DOHH2 (cell line): Measurements from ENCODE around the gene KRT2.

ENCODE experiments used
- H3F3A ChIP-seq: fragments of 200-600 bp; sonication (generic), shearing (Covaris generic); 2 replicates; pipeline ENCODE4 v1.6.0; 2016; ENCODE audit warnings: antibody characterized with exemption, mild to moderate bottlenecking; ENCODE audit not compliant: control insufficient read depth, insufficient read depth
- H3K27ac ChIP-seq: fragments of 200-600 bp; sonication (generic); 2 replicates; pipeline ENCODE4 v1.5.1; 2014; ENCODE audit warnings: low read depth, mild to moderate bottlenecking, low read length, moderate library complexity
- H3K27me3 ChIP-seq: fragments of 200-600 bp; sonication (generic); 2 replicates; pipeline ENCODE4 v1.6.1; 2014; ENCODE audit warnings: mild to moderate bottlenecking, low read length, mixed read lengths; ENCODE audit not compliant: control insufficient read depth
- H3K36me3 ChIP-seq: fragments of 200-600 bp; sonication (generic); 2 replicates; pipeline ENCODE4 v1.6.1; 2014; ENCODE audit warnings: mild to moderate bottlenecking, low read length, moderate library complexity, mixed read lengths; ENCODE audit not compliant: control insufficient read depth
- H3K4me1 ChIP-seq: fragments of 200-600 bp; sonication (generic); 2 replicates; pipeline ENCODE4 v1.6.1; 2014; ENCODE audit warnings: mild to moderate bottlenecking, low read length, mixed read lengths; ENCODE audit not compliant: control insufficient read depth
- H3K4me2 ChIP-seq: fragments of 200-600 bp; sonication (generic); 2 replicates; pipeline ENCODE4 v1.6.0; 2014; ENCODE audit warnings: mild to moderate bottlenecking, low read length, moderate library complexity
- H3K4me3 ChIP-seq: fragments of 200-600 bp; sonication (generic); 2 replicates; pipeline ENCODE4 v1.5.1; 2014; ENCODE audit warnings: mild to moderate bottlenecking, low read length, mixed read lengths
- H3K79me2 ChIP-seq: fragments of 200-600 bp; sonication (generic); 2 replicates; pipeline ENCODE4 v1.6.1; 2014; ENCODE audit warnings: mild to moderate bottlenecking, low read length, mixed read lengths; ENCODE audit not compliant: control insufficient read depth
- H3K9me2 ChIP-seq: fragments of 200-600 bp; sonication (generic); replicated peaks from 2 replicates; pipeline ENCODE4 v1.6.1; 2014; ENCODE audit warnings: mild to moderate bottlenecking, low read length, mixed read lengths; ENCODE audit not compliant: control insufficient read depth
- H3K9me3 ChIP-seq: fragments of 200-600 bp; sonication (generic); 2 replicates; pipeline ENCODE4 v1.6.1; 2014; ENCODE audit warnings: antibody characterized with exemption, low read length, mixed read lengths; ENCODE audit not compliant: control insufficient read depth, insufficient read depth
- H4K20me1 ChIP-seq: fragments of 200-600 bp; sonication (generic); 2 replicates; pipeline ENCODE4 v1.6.0; 2014; ENCODE audit warnings: low read depth, mild to moderate bottlenecking, antibody characterized with exemption, low read length, moderate library complexity; ENCODE audit not compliant: control insufficient read depth, insufficient read depth
- CTCF ChIP-seq: fragments of 200-600 bp; sonication (generic); IDR thresholded peaks from one replicate; pipeline ENCODE4 v1.5.1; 2014; ENCODE audit warnings: antibody characterized with exemption, mild to moderate bottlenecking, low read depth, low read length; ENCODE audit not compliant: poor library complexity, severe bottlenecking
- EZH2phosphoT487 ChIP-seq: fragments of 200-600 bp; sonication (generic); IDR thresholded peaks from 2 replicates; pipeline ENCODE4 v1.6.1; 2017; ENCODE audit warnings: borderline replicate concordance, mild to moderate bottlenecking, antibody characterized with exemption, low read length, moderate library complexity, mixed read lengths

KRT2 gene

DNA sequence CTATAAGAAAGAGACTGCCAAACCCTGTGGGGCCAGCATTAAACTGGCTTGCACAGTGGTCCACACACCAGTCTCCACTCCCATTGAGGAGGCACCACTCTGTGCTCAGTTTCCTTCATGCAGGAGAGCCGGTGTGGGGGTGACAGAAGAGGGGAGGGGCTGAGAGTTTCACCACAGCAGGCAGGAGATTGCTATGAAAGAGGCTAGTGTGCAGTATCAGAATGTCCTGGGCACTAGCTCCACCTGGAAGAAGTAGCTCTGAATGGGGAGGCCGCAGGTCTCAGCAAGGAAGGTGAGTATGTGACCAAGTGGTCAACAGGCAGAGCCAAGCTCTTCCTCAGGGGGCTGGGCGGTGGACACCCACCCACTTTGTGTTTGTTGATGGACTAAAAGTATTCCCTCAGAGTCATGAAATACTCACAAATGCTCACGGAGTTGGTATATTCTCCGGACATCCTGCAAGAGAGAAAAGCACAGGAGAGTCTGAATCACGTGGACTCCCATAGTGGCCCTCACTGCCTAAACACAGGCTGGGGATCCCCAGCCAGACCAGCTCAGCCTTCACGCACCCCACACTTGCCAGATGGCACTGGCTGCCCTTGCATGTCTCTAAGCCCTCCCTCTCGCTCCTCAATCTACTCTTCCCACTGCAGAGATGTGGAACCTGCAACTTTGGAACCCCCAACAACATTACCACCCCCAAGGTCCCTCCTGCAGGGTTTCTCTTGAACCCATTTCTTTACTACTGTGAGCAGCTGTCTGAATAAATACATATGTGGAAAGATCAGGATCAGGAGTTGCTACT, 43.0 kb downstream of the KRT2 start:
- no peaks in the 10 kb centered on the region for H3K9me2 ChIP-seq
- H3K9me3 ChIP-seq, result no peaks in the 10 kb centered on the region
- H3K36me3 ChIP-seq, result no peaks in the 10 kb centered on the region
- H4K20me1 ChIP-seq, result no peaks in the 10 kb centered on the region
- TF ChIP-seq EZH2phosphoT487 (no peak), CTCF (no peak)
- no peaks in the 10 kb centered on the region for H3K79me2 ChIP-seq
- no peak overlapping the region for H3K4me2 ChIP-seq
- H3K4me3 ChIP-seq, result no peak overlapping the region
- H3K4me1 ChIP-seq, result no peaks in the 10 kb centered on the region
- no peaks in the 10 kb centered on the region for H3F3A ChIP-seq
- peaks cover 10% of the 10 kb centered on the region; the same call in 1 of the 2 replicates for H3K27me3 ChIP-seq
- no peak overlapping the region for H3K27ac ChIP-seq

DNA sequence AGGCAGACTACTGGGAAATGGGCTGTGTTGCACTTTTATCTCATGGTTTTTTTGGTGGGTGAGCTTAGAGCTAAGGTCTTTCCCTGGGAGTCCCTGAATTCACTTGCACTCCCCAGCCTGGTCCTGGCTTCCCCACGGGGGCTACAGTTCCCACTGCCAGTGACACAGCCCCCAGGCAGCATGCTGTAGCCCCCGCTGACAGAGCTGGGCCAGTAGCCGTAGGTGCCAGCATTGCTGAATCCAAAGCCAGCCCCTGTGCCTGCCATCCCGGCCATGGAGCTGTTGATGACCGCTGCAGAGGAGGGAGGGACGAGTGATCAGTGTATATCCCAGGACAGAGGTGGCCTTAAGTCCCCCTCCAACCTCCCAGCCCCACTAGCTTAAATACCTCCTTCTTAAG, 43.9 kb downstream of the KRT2 start:
- no peaks in the 10 kb centered on the region for H3K9me3 ChIP-seq
- H4K20me1 ChIP-seq, result no peaks in the 10 kb centered on the region
- H3K4me2 ChIP-seq, result no peak overlapping the region
- H3K27me3 ChIP-seq, result peaks cover 10% of the 10 kb centered on the region
- no peaks in the 10 kb centered on the region for H3K79me2 ChIP-seq
- H3K36me3 ChIP-seq, result no peaks in the 10 kb centered on the region
- TF ChIP-seq CTCF (no peak), EZH2phosphoT487 (no peak)
- no peak overlapping the region for H3K27ac ChIP-seq
- H3F3A ChIP-seq, result no peaks in the 10 kb centered on the region
- no peaks in the 10 kb centered on the region for H3K9me2 ChIP-seq
- H3K4me1 ChIP-seq, result no peaks in the 10 kb centered on the region
- H3K4me3 ChIP-seq, result no peak overlapping the region

GRCh38 chr12:52607314-52607713, 44.7 kb downstream of the KRT2 start:
- H3K9me2 ChIP-seq, result no peaks in the 10 kb centered on the region
- H3K9me3 ChIP-seq, result no peaks in the 10 kb centered on the region
- no peak overlapping the region for H3K27ac ChIP-seq
- H3K79me2 ChIP-seq, result no peaks in the 10 kb centered on the region
- H3K4me2 ChIP-seq, result no peak overlapping the region
- H3K4me1 ChIP-seq, result no peaks in the 10 kb centered on the region
- no peak overlapping the region for H3K4me3 ChIP-seq
- H3F3A ChIP-seq, result no peaks in the 10 kb centered on the region
- TF ChIP-seq EZH2phosphoT487 (no peak), CTCF (no peak)
- H4K20me1 ChIP-seq, result no peaks in the 10 kb centered on the region
- H3K27me3 ChIP-seq, result peaks cover 10% of the 10 kb centered on the region
- no peaks in the 10 kb centered on the region for H3K36me3 ChIP-seq
